Amygdala (tissue), 56 donors: ENCODE measurements around the gene DISP3.

Source experiments
- DNase-seq, 56 donors: peaks; one replicate each; lab custom pipeline; 2025; lab: John Stamatoyannopoulos, UW

Gene DISP3

GRCh38 chr1:11485191-11485590, 6.2 kb downstream of the DISP3 start:
- no peak for DNase-seq

DNA sequence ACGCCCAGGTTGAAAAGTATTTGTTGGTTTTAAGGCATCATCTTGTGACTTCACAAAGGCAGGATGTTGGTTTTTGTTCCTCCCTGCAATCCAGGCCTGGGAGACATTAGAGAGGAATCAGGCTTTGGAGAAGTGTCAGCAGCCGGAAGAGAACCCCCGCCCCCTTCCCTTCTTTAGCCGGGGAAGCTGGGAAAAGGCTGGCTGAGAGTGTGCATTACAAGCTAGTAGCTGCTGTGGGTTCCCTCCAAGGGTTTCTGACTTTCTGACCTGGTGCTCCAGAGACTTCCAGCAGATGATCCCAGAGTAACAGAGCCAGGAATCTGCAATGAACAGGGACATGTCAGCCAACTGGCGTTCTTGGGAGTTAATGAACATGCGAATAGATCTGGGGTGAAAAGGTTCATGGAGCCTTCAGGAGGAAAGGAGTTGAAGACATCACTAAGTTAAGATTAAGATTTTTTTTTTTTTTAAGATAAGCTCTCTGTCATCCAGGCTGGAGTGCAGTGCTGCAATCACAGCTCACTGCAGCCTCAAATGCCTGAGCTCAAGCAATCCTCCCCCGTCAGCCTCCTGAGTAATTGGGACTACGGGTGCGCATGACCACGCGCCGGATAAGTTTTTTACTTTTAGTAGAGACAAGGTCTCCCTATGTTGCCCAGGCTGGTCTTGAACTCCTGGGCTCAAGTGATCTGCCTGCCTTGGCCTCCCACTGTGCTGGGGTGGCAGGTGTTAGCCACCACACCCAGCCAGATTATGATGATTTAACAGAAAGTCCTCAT, 7.5 kb downstream of the DISP3 start:
- no peak for DNase-seq

DNA sequence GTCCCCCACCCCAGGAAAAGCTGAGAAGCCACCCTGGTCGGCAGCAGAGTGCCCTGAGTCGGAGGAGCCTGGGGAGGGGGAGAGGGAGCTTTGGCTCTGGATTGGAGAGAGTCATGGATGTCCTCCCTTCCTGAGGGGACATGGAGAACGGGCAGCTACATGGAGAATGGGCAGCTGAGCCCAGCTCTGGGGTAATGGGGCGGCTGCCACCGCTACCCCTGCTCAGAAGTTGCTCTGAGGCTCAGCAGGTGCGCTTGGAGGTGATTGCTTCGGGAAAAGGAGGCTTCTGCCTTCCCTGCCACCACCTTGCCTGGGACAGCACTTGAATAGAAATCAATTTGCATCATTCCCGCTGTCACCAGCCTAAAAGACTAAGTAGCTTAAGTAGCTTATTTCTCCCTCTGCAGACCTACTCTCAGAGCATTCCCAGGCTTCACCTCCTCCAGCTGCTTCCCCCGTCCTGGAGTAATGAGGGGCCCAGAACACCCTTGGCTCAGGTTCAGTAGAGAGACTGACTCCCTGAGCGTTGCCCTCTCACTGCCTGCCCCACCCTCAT, 8.3 kb downstream of the DISP3 start:
- DNase-seq = no peak

DNA sequence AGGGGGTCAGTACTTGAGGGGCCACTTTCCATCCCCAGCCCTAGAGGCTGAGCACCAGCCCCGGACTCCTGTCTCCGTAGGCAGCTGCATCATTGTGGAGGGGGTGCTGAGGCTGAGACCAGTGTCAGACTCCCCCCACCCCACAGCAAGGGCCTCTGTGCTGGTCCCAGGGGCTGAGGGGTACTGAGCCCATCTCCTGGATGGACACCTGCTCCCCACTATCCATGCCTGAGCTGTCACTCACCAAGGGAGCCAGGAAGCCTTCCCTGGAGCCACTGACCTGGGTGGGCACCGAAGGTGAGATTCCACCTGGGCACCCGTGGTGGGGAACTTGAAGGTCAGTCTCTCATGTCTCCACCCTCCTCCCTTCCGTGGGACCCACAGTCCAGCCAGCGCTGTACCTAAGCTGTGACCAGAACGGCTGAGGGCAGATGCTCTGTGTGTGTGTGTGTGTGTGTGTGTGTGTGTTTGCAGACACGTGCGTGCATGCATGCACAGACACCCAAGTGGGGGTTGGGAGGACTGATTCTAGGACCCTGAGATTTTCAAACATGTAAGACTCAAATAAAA, 9.3 kb downstream of the DISP3 start:
- DNase-seq = no peak

DNA sequence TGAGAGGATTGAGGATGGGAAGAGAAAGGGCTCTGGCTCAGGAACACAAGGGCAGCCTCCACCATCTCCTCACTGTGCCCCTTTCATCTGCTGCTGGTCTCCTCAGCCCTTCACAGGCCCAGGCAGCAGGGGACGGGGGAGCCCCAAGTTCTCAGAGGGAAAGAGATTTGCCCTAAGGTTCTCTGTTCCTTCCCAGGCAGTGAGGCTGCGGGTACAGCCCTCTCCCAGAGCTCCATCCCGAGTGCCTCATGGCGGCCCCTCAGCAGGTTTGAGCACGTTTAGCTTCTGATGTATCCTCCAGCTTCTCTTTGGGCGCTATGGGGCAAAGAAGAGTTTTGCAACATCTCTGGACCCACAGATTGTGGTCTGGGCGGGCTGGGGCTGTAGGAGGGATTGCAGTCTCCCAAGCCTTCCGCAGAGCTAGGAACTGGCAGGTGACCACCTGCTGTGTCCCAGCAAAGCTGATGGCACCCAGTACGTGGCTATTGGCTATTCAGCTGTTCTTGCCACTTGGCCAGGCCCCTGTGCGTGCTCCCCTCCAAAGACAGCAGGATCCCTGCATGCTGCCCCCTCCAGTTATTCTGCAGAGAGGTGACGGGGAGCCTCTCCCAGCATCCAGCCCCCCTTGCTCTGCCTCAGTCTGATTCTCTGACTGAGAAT, 10.1 kb downstream of the DISP3 start:
- DNase-seq = no peak

GRCh38 chr1:11492235-11492634, 13.3 kb downstream of the DISP3 start:
- DNase-seq = no peak

GRCh38 chr1:11493972-11494655, 15.2 kb downstream of the DISP3 start:
- no peak for DNase-seq

DNA sequence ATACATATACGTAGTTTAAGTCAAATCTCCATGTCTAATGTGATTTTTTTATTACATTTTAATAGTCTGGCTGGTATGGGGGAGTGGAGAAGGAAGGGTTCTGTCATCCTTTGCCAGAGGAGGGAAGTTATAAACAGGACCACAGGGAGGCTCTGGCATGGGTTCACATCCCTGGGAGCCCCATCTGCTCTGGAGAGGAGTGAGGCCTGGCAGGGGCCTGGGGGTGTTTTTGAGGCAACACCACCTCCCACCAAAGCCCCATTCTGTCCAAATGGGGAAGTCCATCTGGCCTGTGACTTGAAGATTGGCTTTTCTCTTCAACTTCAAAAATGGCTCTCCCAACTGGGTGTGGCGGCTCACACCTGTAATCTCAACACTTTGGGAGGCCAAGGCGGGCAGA, 15.8 kb downstream of the DISP3 start:
- DNase-seq = no peak

DNA sequence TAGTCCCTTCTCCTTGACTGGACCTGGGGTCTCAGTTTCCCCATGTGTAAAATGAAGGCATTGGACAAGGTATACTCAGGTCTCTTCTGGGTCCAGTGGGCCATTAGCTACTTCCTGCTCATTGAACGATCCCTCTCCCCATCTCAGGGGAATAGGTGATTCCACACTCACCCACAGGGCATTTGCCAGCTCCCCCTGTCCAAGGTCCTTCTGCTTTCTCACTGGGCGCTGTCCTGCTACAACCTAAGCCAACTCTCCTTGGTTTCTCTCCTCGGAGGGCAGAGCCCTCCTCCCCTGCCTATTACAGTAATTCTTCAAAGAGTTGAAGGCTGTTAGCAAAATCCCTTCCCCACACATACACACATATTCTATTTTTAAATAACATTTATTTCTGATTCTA, 16.6 kb downstream of the DISP3 start:
- no peak for DNase-seq

GRCh38 chr1:11496551-11497080, 17.7 kb downstream of the DISP3 start:
- DNase-seq = no peak

- DNase-seq = peak in 2 of 56 donors; percentile 37 to 44
Measured at GRCh38 chr1:11498956-11499594, 20.1 kb downstream of the DISP3 start.

GRCh38 chr1:11499601-11500331, 20.8 kb downstream of the DISP3 start:
- peak in 39 of 56 donors; percentile 10 to 68 (median 42) for DNase-seq

DNA sequence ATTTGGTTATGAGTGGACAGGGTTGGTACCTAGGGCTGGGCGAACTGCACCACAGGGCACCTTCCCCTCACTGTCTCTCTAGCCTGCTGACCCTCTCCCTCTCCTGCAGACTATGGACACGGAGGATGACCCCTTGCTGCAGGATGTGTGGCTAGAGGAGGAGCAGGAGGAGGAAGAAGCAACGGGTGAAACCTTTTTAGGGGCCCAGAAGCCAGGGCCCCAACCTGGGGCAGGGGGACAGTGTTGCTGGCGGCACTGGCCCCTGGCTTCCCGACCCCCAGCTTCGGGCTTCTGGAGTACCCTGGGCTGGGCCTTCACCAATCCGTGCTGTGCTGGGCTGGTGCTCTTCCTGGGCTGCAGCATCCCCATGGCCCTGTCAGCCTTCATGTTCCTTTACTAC, 21.9 kb downstream of the DISP3 start:
- no peak for DNase-seq

GRCh38 chr1:11501491-11501897, 22.5 kb downstream of the DISP3 start:
- peak in 7 of 56 donors; percentile 14 to 68 (median 18) for DNase-seq

DNA sequence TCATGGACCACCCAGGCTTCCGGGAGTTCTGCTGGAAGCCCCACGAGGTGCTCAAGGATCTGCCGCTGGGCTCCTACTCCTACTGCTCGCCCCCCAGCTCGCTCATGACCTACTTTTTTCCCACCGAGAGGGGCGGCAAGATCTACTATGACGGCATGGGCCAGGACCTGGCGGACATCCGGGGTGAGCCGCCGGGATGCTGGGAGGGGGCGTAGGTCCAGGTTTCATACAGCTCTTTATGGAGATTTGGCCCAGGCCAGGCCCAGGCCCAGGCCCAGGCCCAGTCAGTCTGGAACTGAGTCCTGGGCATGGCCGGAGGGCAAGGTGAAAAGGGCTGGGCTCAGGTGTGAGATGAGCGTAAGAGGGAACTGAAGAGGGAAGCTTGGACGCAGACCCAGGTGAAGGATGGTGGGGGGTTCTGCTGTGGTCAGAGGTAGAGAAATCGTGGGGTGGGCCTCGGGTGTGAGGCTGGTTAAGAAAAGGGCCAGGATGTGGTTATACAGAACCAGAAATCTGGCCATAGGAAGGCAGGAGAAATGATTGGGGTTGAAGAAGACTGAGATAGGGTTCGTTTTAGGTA, 23.0 kb downstream of the DISP3 start:
- DNase-seq = no peak

- no peak for DNase-seq
Measured at GRCh38 chr1:11502516-11502915, 23.6 kb downstream of the DISP3 start.

DNA sequence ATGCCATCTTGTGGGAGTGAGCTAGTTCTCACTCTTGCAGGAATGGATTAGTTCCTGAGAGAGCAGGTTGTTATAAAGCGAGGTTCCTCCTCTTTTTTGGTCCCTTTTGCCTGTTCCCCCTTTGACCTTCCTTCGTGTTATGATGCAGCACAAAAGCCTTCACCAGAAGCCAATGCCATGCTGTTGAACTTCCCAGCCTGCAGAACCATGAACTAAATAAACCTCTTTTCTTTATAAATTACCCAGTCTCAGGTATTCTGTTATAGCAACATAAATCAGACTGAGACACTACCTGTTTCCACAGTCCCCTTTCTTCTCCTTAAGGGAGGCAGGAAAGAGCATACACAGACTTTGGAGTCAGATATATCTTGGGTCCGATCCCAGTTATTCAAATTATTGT, 25.6 kb downstream of the DISP3 start:
- DNase-seq = no peak

GRCh38 chr1:11505591-11506538, 26.9 kb downstream of the DISP3 start:
- no peak for DNase-seq
